Measurements from ENCODE around the gene WWC2.
A peak's percentile ranks its signal among the peaks of the same experiment; 100 is the strongest.

The WWC2 gene

DNA sequence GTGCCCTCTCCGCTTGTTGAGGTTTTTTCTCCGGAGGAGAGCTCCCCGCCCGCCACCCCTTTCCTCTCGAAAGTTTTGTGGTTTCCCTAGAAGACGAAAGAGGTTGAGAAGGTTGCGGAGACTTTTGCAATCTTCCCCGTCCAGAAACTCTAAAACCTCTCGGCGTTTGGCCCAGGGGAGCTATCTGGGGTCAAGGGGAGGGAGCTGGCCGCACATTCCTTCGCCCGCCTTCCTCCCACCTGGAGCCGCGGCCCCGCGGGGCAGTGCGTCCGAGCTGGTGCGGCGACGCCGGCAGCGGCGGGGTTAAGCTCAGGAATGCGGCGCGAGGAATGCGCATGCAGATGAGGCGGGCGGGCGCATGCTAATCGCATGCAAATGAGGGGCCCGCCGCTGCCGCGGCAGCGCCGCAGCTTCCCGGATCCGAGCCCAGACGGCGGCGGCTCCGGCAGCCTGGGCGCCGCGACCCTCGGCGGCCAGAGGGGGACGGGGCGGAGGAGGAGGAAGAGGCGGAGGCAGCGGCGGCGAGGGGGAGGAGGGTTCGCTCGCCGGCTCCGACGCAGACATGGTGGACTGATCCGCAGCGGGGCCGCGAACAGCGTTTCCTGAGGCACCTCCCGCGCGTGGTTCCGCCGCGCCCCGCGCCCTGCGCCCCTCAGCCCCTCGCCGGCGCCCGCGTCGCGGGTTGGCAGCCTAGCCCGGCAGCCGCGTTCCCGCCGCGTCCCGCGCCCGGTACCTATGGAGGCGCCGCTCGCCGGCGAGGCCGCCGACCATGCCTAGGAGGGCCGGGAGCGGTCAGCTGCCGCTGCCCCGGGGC is at the start of gene WWC2:
Gene WWC2, plus strand, starts transcription at position 535 of the 814 bp plus-strand sequence. Its CDS starts 235 bp downstream, at position 770.
- DNase-seq (ENCODE audit: low spot score), result peak; percentile 93

GRCh38 chr4:183053681-183054080 is 45.4 kb upstream of the WWC2 start:
- DNase-seq (ENCODE audit: low spot score), result no peak

DNA sequence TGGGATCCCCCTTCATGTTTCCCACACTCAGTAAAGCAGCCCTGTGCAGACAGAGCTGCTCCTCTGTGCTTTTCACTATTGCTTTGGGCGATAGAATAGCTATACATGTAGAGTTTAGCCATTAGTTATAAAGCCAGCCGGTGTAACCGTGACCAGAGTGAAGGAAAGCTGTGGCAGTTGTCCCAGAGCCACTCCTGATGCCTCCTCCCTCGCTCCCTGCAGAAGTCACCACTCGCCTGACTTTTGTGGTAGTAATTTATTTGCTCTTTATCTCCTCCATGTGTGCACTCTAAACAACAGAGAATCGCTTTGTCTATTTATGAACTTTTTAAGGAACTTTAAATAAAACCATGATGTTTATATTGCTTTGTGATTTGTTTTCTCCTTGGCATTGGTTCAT is 41.8 kb upstream of the WWC2 start:
- DNase-seq (ENCODE audit: low spot score), result no peak

DNA sequence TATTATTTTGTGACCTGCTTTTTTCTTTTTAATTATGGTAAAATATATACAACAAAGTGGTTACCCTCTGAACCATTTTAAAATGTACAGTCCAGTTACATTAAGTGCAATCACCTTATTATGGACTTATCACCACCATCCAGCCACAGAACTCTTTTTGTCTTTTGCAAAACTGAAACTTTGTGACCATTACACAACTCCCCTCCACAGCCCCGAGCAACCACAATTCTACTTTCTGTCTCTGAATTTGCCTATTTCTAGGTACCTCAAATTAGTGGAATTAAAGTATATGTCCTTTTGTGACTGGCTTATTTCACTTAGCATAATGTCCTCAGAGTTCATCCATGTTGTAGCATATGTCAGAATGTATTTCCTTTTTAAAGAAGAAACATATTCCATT is 39.3 kb upstream of the WWC2 start:
- no peak for DNase-seq (ENCODE audit: low spot score)

DNA sequence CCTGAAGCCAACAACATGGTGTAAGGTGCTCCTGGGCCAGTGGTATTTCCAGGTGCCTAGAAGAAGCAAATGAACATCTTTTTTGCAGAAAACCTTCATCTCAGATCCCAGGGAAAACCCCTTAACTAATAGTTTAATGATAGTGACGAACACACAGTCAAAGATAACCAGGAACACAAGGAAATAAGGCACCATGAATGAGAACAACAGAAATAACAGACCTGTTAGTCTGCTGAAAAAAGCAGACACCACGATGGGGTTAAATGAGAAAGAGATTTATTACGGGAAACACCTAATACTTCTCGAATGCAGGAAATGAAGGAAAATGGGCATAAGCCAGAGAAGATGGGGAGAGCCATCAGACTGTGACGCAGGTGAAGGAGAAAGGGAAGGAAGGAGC is 30.6 kb upstream of the WWC2 start:
- no peak for DNase-seq (ENCODE audit: low spot score)

- no peak for DNase-seq (ENCODE audit: low spot score)
Observed at GRCh38 chr4:183071222-183071621, 27.8 kb upstream of the WWC2 start.

- DNase-seq (ENCODE audit: low spot score), result no peak
Observed at GRCh38 chr4:183072176-183072575, 26.9 kb upstream of the WWC2 start.

DNA sequence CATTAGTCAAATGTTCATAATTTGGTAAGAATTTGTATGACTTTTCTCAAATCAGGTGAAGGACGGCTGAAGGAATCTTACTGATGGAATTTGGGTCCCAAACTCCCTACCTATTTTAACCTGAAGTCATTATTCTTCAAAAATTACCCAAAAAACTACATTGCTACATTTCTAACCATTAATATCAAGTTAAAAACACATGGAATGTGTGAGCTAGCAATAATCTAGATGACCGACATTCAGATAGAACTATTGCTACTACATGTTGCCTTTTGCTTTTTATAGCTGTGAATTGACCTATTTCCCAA is 25.3 kb upstream of the WWC2 start:
- DNase-seq (ENCODE audit: low spot score), result no peak

DNA sequence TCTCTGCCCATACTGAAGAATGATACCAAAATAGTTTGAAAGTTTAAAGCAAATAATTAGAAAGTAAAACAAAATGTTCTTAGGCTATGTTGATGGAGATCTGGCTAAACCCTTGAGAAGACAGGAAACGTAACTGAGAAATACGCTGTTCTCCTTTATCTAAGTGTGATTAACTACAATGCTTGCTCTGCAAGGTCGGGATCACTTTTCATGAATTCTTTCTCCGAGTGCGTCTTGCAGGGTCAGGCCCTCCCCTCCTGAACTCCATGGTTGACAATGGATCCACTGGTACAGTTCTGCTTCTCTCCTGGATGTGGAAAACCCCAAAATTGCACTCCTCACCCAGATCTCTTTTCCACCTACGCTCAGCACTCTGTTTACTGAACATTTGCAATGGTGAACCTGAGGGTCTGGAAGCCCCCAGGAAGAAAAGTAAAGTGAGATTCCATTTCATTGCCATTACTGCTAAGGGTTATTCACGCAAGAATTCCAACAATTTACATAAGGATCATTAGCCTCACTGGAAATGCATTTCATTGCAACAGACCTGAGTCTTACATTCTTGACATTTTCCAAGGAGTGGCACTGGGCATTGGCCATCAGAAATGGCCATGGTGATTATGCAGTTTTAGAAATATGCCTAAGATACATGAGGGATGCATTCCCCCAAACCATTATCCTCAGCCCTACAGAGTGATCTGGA is 24.6 kb upstream of the WWC2 start:
- DNase-seq (ENCODE audit: low spot score), result no peak

GRCh38 chr4:183078634-183079033 is 20.4 kb upstream of the WWC2 start:
- DNase-seq (ENCODE audit: low spot score), result no peak

GRCh38 chr4:183080372-183081115 is 18.5 kb upstream of the WWC2 start:
- no peak for DNase-seq (ENCODE audit: low spot score)

DNA sequence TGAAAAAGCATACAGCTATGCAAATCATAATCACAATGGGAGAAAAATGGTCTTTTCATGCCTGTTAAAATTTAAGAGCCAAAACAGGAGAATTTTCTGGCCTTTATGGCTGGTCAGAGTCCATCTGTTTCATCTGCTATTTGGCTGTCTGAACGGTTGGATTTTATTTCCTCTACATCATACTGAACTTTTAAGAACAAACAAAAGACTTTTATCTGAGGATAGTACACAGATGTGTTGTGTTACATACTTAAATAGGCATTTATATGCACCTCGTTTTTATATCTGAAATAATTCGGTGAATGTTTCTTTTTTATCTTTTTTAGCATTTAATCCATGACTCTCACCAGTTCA is 18.0 kb upstream of the WWC2 start:
- DNase-seq (ENCODE audit: low spot score), result no peak

DNA sequence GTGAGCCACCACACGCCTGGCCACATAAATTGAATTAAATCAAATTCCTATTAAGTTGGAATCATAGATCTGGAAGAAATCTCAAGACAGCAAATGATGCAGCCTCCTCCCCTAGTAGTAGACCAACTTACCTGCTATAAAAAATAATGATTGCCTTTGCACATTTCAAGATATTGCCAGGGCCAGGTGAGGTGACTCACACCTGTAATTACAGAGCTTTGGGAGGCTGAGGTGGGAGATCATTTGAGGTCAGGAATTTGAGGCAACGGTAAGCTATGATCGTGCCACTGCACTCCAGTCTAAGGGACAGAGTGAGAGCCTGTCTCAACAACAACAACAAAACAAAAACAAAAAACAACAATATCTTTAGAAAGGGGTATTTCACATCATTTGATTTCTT is 17.0 kb upstream of the WWC2 start:
- DNase-seq (ENCODE audit: low spot score), result no peak

GRCh38 chr4:183094393-183095198 is 4.5 kb upstream of the WWC2 start:
- no peak for DNase-seq (ENCODE audit: low spot score)

DNA sequence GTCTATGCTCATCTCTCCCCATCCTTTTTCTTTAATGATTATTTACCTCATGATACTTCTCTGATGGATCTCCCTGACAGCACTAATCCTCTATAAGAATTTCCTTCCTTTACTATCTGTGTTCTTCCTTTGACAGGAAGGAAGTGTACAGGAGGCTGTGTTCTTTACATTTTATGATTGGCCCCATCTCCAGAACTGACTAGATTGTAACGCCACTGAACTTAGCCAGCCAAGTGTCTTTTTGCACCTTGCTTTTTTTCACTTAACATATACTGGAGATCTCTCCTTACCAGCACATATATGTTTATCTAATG is 3.9 kb upstream of the WWC2 start:
- no peak for DNase-seq (ENCODE audit: low spot score)

- no peak for DNase-seq (ENCODE audit: low spot score)
Observed at GRCh38 chr4:183096276-183096965, 2.6 kb upstream of the WWC2 start.

DNA sequence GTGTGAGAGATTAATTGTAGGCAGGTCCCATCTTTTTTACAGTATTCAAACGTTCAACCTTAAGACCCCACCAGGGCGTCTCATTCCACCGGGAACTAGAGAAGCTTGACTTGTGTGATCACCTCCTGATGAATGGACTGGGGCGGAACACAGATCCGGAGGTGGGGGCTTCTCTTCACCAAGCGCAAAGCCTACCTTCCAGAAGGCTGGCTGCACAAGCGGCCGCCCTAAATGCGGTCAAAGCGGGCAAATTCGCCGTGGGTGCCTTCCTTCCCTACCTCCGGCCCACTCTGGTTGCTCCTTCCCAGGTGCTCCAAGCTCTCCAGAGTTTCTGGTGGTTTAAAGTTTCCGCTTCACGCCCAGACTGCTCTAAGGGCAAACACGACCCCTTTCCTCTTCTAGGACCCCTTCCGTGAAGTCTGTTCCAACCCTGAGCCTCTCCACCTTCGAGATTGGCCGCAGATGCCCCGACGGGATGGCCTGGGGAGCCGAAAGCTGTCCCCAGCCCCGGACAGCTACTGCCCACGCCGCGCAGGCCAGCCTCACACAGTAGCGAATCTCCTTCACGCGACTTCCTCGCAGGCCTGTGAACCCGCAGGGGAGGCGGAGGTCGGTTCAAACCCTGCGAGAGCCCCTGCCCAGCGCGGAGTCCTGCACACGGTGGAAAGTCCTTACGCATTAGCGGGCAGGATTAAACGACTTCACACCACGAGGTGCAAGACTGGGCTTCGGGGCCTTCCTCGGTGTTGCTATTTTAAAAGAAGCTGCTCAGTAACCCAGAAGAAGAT is 1.6 kb upstream of the WWC2 start:
- DNase-seq (ENCODE audit: low spot score), result no peak

DNA sequence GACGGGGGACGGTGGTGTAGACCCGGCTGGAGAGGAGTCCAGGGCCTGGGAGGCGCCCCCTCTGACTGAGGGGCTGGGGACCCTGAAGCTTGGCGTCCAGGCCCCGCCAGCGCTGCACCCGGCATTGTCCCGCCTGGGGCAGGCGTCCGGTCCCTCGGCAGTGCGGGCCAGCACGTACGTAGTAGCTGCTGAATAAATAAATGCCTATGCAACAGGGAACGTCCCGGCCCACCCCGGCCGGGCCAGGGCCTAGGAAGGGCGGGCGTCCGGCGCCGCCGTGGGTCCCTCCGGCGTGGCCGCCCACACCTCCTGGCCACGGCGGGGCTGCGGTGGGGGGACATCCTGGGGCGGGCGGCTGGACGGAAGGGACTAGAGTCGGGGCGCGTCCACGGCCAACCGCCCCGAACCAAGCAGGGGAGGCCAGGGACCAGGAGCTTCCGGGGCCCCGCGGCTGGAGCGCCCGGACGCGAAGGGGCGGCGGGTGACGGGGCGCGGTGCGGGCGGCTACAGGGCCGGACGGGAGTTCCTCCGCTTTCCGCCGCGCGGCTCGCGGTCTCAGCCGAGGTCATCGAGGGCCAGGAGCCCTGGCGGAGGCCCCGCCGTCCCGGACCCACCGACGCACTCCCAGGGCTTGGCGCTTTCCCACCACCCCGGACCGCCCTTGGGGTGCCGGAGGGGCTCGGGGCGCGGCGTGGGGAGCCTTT is 886 bp upstream of the WWC2 start:
- DNase-seq (ENCODE audit: low spot score), result peak; percentile 55

- peak; percentile 56 for DNase-seq (ENCODE audit: low spot score)
Observed at GRCh38 chr4:183099537-183100297, 660 bp downstream of the WWC2 start.

- no peak for DNase-seq (ENCODE audit: low spot score)
Observed at GRCh38 chr4:183100298-183100599, 1.2 kb downstream of the WWC2 start.

All from RKO (cell line).